ENCODE measurements around the gene MFSD11.
A peak's percentile ranks its signal among the peaks of the same experiment; 100 is the strongest.
"Not testable (repeated sequence)": the region's sequence is repeated elsewhere in the genome, so short reads cannot be mapped to it uniquely, and the experiment has no call there.

MFSD11 gene

GRCh38 chr17:76737676-76738467 is at the start of gene MFSD11:
TSS of gene MFSD11 (plus strand) at chr17:76738119. CDS start at chr17:76738353, 234 bp downstream.
- H3K4me3 ChIP-seq (ENCODE audit: low read depth, low read length) = peak within 1 kb of the TSS; percentile 99

DNA sequence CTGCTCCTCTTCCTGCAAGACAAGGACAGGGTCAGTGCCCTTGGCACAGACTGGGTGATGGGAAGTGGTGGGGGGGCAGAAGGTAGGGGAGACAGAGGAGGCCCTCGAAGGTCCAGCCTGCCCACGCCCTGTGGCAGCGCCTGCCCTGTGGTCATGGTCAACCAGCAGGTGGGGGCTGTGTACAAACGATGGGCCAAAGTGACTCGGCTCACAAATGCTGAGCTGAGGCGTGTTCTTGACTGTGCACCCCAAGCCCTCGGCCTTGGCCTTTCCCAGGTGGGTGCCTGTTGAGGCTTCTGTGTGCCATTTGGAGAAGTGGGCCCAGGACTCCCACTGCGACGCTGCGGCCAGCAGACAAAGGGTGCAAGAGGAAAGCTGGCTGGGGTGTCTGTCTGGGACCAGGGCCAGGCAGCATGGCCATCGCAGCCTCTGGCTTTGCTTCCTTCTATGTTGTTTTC is 49.7 kb upstream of the MFSD11 start:
- H3K4me3 ChIP-seq (ENCODE audit: low read depth, low read length) = no peak overlapping the region

- no peak overlapping the region for H3K4me3 ChIP-seq (ENCODE audit: low read depth, low read length)
Observed at GRCh38 chr17:76689859-76690258, 48.1 kb upstream of the MFSD11 start.

DNA sequence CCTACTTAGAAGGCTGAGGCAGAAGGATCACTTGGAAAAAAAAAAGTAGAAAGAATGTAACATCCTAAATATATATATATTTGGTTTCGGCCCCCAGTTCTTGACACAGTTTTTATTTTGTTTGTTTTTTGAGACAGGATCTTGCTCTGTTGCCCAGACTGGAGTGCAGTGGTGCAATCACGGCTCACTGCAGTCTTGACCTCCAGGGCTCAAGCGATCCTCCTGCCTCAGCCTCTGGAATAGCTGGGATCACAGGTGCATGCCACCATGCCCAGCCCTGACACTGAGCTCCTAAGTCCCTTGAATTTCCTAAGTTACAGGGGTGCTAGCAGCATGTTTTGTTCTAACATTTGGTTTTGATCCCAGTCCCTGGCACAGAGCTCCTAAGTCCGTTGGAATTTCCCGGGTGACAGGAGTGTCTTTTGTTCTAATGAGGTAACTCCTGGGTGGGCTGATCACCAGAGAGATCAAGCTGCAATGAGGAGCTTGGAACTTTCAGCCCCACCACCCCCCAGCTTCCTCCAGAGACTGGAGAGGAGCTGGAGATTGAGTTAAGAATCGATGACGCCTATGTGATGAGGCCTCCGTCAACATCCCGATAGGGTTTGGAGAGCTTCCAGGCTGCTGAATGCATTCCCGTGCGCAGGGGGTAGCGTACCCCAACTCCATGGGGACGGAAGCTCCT is 47.2 kb upstream of the MFSD11 start:
- no peak overlapping the region for H3K4me3 ChIP-seq (ENCODE audit: low read depth, low read length)

DNA sequence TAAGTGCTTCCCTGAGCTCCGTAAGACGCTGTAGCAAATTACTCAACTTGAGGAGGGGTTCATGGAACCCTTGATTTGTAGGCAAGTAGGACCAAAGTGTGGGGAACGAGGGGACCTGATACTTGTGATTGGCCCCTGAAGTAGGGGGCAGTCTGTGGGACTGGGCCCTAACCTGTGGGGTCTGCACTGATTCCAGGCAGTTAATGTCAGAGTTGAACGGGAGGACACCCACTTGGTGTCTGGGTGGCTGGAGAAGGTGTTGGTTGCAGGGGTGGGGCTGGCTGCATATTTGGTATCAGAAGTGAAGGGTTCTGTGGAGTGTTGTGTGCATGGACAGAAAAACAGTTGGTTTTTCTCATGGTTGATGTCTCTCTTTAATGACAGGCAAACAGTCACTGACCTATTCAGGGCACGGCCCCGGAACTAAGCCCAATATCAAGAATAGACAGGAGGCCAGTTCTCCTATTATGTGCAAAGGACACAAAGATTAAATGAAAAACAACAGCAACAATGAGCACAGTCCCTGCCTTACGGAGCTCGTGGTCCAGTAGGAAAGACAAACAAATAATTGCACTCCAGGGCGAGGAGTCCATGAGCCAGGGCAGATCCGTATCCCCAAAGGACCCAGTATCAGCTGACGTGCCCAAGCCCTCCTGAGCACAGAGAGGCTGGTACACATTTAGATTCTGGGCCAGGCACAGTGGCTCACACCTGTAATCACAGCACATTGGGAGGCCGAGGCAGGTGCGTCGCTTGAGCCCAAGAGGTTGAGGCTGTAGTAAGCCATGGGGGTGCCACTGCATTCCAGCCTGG is 46.3 kb upstream of the MFSD11 start:
- H3K4me3 ChIP-seq (ENCODE audit: low read depth, low read length) = no peak overlapping the region

DNA sequence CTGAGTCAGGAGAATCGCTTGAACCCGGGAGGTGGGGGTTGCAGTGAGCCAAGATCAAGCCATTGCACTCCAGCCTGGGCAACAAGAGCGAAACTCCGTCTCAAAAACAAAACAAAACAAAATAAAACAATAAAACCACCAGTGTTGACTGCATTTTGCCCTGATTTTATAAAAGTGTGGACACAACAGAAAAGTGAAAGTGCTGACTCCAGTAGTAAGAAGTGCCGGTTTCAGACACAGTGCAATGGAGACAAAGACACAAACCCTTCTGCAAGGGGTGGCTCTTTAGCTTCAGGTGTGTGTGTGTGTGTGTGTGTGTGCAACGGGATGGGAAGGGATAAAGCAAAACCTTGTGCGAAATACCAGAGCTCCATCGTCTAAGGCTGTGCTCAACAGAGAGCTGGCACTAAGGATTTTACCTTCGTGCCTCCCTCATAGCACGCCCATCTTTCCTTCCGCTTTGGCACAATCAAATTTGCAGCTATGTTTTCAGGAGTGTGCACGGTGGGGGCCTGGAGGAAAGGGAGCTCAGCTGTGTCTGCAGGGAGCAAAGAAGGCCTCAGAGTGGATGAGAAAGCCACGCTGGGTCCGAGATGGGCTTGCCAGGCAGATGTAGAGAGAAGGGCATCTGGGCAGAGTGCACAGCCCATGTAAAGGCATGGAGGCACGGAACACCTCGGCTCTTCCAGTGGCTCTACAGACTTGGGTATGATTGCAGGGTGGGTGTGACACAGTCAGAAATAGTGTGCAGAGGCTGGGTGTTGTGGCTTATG is 42.7 kb upstream of the MFSD11 start:
- H3K4me3 ChIP-seq (ENCODE audit: low read depth, low read length) = no peak overlapping the region

DNA sequence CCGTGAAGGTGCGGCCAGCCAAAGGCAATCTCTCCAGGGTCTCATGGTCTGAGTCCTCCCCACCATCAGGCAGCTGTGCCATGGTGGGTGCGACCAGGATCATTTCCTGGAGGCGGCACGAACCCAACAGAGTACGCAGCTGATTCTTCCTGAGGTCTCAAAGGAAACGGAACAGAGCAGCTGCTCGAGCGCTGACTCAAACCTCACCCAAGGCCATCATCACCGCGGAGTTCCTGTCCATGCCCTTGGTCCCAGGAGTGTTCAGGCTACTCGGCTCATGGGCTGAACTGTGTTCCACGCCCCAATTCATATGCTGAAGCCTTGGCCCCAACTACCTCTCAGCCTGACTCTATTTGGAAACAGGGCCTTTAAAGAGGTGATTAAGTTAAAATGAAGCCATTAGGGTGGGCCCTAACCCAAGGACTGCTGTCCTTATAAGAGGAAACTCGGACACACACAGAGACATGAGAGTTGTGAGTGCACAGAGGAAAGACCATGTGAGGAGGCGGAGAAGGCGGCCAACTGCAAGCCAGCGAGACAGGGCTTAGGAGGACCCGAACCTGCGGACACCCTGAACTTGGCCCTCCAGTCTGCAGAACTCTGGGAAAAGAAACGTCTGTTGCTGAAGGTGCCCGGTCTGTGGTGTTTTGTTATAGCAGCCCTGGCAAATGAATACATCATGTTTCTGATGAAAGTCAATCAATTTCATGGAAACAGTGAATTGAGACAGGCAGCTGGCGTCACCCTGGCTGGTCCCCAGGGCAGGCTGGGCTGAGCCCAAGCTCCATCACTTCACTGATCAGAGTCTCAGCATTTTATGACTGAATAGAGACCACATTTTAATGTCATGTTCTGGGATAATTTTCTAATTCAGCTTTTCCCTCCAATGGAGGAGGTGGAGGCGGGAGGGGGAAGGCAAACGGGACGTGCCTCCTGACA is 40.9 kb upstream of the MFSD11 start:
- no peak overlapping the region for H3K4me3 ChIP-seq (ENCODE audit: low read depth, low read length)

- H3K4me3 ChIP-seq (ENCODE audit: low read depth, low read length) = no peak overlapping the region
Observed at GRCh38 chr17:76697702-76698465, 40.0 kb upstream of the MFSD11 start.

DNA sequence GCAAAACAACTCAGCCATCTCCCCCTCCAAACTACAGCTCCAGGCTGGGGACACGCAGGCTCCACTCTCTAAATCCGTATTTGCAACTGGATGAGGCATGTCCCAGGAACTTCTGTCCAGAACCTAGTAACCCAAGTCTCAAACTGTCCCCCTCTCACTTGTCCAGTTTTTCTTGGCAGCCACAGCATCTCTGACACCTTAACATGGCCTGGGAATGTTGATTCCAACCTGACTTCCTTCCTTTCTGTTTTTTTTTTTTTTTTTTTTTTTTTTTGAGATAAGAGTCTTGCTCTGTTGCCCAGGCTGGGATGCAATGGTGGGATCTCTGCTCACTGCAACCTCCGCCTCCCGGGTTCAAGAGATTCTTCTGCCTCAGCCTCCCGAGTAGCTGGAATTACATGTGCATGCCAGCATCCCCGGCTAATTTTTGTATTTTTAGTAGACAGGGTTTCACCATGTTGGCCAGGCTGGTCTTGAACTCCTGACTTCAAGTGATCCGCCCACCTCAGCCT is 39.4 kb upstream of the MFSD11 start:
- not testable (repeated sequence) for H3K4me3 ChIP-seq (ENCODE audit: low read depth, low read length)

- no peak overlapping the region for H3K4me3 ChIP-seq (ENCODE audit: low read depth, low read length)
Observed at GRCh38 chr17:76700270-76700616, 37.7 kb upstream of the MFSD11 start.

DNA sequence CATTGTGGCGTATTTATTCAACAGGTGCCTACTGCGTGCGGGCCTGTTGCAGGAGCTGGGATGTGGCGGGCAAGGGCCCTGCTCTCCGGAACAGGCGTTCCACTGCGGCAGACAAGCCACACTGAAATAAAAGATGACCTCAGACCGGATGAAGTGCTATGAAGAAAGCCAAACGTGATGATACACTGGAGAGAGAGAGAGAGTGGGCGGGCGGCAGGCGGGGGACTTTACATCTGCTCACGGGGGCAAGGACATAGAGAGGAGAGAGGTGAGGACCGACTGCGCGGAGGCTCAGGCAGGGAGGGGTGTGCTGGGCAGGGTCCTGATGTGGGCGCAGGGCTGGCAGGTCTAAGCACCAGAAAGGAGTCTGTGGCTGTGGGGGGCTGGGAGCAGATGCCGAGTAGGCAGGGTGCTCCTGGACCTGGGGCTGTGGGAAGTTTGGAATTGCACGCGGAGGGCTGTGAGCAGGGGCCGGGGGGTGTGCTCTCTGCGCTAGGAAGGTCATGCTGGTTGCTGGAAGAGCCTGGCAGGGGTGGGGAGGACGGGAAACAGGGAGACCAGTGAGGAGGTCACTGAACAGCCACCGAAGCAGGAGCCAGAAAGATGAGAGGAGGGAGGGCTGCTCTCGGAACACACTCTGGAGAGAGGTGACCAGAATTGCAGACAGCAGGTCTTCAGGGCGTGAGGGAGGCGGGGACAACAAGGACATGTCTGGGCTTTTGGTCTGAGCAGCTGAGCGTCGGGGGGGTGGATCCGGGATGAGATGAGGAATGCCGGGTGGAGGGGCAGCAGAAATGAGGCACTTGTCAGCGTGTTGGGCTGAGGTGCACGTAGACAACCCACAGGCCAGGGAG is 37.1 kb upstream of the MFSD11 start:
- no peak overlapping the region for H3K4me3 ChIP-seq (ENCODE audit: low read depth, low read length)

- H3K4me3 ChIP-seq (ENCODE audit: low read depth, low read length) = no peak overlapping the region
Observed at GRCh38 chr17:76701471-76701967, 36.4 kb upstream of the MFSD11 start.

DNA sequence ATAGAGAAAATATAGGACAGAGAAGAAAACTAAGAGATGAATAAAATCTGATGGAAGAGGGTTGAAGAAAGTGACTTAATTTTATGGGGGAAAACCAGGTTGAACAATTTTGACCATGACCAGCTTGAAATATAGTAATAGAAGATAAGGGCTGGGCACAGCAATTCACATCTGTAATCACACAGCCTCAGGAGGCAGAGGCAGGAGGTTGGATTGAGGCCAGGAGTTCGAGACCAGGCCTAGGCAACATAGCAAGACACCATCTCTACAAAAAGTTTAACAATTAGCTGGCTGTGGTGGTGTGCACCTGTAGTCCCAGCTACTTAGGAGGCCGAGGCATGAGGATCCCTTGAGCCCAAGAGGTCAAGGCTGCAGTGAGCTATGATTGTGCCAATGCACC is 35.8 kb upstream of the MFSD11 start:
- H3K4me3 ChIP-seq (ENCODE audit: low read depth, low read length) = no peak overlapping the region

DNA sequence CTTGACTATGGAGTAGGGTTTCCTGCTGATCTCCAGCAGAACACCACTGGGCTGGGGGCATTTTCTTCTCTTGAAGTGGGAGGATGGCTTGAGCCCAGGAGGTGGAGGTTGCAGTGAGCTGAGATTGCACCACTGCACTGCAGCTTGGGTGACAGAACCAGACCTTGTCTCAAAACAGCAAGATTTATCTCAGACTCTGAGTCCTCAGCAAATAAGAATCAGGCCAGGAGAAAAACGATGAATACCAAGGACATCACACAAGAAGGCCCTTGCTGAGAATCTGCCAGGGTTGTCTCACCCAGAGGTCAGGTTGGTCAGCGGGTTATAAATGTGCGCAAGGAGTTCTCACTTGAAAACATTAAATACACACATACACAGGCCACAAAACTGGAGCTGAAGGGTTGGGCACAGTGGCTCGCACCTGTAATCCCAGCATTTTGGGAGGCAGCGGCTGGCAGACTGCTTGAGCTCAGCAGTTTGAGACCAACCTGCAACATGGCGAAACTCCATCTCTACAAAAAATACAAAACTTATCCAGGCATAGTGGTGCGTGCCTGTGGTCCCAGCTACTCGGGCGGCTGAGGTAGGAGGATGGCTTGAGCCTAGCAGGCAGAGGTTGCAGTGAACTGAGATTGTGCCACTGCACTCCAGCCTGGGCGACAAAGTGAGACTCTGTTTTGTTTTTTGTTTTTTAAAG is 34.8 kb upstream of the MFSD11 start:
- H3K4me3 ChIP-seq (ENCODE audit: low read depth, low read length) = no peak overlapping the region

- H3K4me3 ChIP-seq (ENCODE audit: low read depth, low read length) = no peak overlapping the region
Observed at GRCh38 chr17:76704805-76705204, 33.1 kb upstream of the MFSD11 start.

GRCh38 chr17:76706817-76707216 is 31.1 kb upstream of the MFSD11 start:
- H3K4me3 ChIP-seq (ENCODE audit: low read depth, low read length) = no peak overlapping the region
